ENCODE measurements around the gene TJP1. TPM values are rescaled to one million over a fixed set of nuclear protein-coding genes. Genes with fewer than 3 reads are reported as not detected.

TJP1 gene
- total RNA-seq, 1 experiment from 2014 or later, result 140 TPM

DNA sequence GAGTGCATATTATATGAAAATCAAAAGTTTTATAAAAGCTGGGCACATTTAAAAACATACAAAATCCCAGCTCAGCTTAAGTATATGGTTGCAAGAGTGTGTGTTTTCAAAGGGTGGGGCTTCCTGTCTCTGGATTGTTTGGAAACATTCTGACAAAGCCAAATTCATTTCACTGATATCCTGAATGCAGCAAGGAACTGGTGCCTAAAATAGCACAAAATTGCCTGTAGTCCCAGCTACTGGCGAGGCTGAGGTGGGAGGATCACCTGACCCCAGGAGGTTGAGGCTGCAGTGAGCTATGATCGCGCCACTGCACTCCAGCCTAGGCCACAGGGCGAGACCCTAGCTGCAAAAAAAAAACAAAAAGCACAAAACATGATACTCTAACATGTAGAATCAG lies 13.0 kb upstream of the TJP1 start:
- H3T11ph ChIP-seq (ENCODE audit: low read length), result no peak overlapping the region
- Mint-ChIP-seq H3K4me1 (peaks cover 4 to 6% of the 10 kb centered on the region in 2 experiments; a peak in 1 of 4 replicates), H3K9me3 (no peaks in the 10 kb centered on the region), H3K36me3 (ENCODE audit: insufficient read depth in 1 of 3, low read depth in 3 of 3) (no peaks in the 10 kb centered on the region), H3K27me3 (ENCODE audit: low read depth) (no peaks in the 10 kb centered on the region), H3K4me3 (no peak overlapping the region), H3K27ac (no peak overlapping the region)
- TF ChIP-seq, protein P1, sequence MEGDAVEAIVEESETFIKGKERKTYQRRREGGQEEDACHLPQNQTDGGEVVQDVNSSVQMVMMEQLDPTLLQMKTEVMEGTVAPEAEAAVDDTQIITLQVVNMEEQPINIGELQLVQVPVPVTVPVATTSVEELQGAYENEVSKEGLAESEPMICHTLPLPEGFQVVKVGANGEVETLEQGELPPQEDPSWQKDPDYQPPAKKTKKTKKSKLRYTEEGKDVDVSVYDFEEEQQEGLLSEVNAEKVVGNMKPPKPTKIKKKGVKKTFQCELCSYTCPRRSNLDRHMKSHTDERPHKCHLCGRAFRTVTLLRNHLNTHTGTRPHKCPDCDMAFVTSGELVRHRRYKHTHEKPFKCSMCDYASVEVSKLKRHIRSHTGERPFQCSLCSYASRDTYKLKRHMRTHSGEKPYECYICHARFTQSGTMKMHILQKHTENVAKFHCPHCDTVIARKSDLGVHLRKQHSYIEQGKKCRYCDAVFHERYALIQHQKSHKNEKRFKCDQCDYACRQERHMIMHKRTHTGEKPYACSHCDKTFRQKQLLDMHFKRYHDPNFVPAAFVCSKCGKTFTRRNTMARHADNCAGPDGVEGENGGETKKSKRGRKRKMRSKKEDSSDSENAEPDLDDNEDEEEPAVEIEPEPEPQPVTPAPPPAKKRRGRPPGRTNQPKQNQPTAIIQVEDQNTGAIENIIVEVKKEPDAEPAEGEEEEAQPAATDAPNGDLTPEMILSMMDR (conservative IDR thresholded peaks at IDR 0.05), result no peak
- H3K14ac ChIP-seq (ENCODE audit: insufficient read depth, low read length), result no peak overlapping the region
- H3K23me2 ChIP-seq (ENCODE audit: insufficient read length, low read depth, low read length, poor library complexity, severe bottlenecking), result no peaks in the 10 kb centered on the region
- no peak overlapping the region for H4K91ac ChIP-seq (ENCODE audit: insufficient read length, low read depth, low read length)
- no peak overlapping the region for H2AFZ ChIP-seq (ENCODE audit: low read length)
- H3K18ac ChIP-seq (ENCODE audit: insufficient read length, low read depth, low read length), result no peak overlapping the region
- WGBS (ENCODE audit: extremely low coverage, insufficient read length, low lambda C conversion rate), result no CpG with 5 or more reads among the region's 4 CpGs
- no peak overlapping the region for H2BK120ac ChIP-seq (ENCODE audit: low read depth, low read length, poor library complexity, severe bottlenecking)
- H3K23ac ChIP-seq (ENCODE audit: insufficient read length, low read depth, low read length), result no peak overlapping the region
- no peaks in the 10 kb centered on the region for H3K79me1 ChIP-seq (ENCODE audit: insufficient read depth, low read depth, low read length, poor library complexity, severe bottlenecking)
- no peak overlapping the region for H3K4ac ChIP-seq (ENCODE audit: low read depth, low read length)
- H2BK15ac ChIP-seq (ENCODE audit: low read depth, low read length), result no peak overlapping the region
- H3K9me3 ChIP-seq (ENCODE audit: control insufficient read depth, low read depth, low read length), result no peaks in the 10 kb centered on the region
- H4K20me1 ChIP-seq (ENCODE audit: control insufficient read depth, insufficient read depth, insufficient read length), result no peaks in the 10 kb centered on the region
- no peak overlapping the region for H3K9ac ChIP-seq (ENCODE audit: extremely low read depth, insufficient read length, low read length)
- no peak overlapping the region for H2BK5ac ChIP-seq (ENCODE audit: insufficient read length, low read length)
- H2BK20ac ChIP-seq (ENCODE audit: low read depth, low read length, poor library complexity, severe bottlenecking), result no peak overlapping the region
- no peaks in the 10 kb centered on the region for H3K27me3 ChIP-seq (ENCODE audit: insufficient read depth, low read length)
- no peak overlapping the region for H2AK5ac ChIP-seq (ENCODE audit: insufficient read length, low read length)
- no peak overlapping the region for H3K4me2 ChIP-seq (ENCODE audit: insufficient read depth, insufficient read length, low read length)
- H3K27ac ChIP-seq (ENCODE audit: insufficient read length, low read depth, low read length), result no peak overlapping the region
- H3K4me1 ChIP-seq (ENCODE audit: insufficient read depth, low read length), result no peaks in the 10 kb centered on the region
- no peak overlapping the region for H2BK12ac ChIP-seq (ENCODE audit: insufficient read length, low read depth, low read length)
- no peaks in the 10 kb centered on the region for H3K79me2 ChIP-seq (ENCODE audit: insufficient read depth, low read length)
- no peak for DNase-seq
- no peak overlapping the region for H3K56ac ChIP-seq (ENCODE audit: insufficient read length, low read depth, low read length)
- no peak overlapping the region for H4K5ac ChIP-seq (ENCODE audit: insufficient read length, low read depth, low read length)
- no peak overlapping the region for H4K8ac ChIP-seq (replicated peaks; ENCODE audit: insufficient read length, low read depth, low read length)
